Mesenteric fat pad (tissue), 1 donor: ENCODE results near the gene RYR3. TPM values are rescaled to one million over a fixed set of nuclear protein-coding genes. Genes with fewer than 3 reads are reported as not detected.
"Not testable (repeated sequence)": the region's sequence is repeated elsewhere in the genome, so short reads cannot be mapped to it uniquely, and the experiment has no call there.

Experiments
- DNase-seq: peaks from one replicate; pipeline ENCODE4 v3.0.0-alpha.2; 2020; ENCODE audit warnings: low spot score
- total RNA-seq: library from RNA; stranded (reverse); fragmentation: NEBNext Ultra II Directional; extraction: Animal tissue kit (Norgen Biotek cat#: 25700); gene quantifications from one replicate; pipeline ENCODE4 v1.2.1, GENCODE V29; 2021
- donor health status: DM: yes; HTN: yes; CAD: no.

Gene RYR3
- total RNA-seq, 1 donor from 2014 or later, result 0.48 TPM

DNA sequence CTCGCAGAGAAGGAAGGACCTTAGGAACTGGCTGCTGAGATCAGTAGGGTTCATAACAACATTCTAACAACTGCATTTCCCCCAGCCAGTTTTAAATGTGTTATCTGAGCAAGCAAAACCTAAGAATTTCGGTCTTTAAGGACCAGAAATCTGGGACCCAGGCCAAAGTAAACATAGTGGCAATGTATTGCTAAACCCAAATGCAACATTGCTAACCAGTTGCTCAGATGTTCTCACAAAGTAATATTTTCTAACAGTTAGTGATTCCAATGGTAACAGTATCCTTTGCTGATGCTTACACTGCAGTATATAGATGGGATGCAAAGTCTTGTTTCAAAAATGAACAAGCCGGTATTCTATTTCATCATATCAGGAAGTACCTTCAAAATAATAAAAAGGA is 254.3 kb downstream of the RYR3 start:
- no peak for DNase-seq

GRCh38 chr15:33567652-33568051 is 256.9 kb downstream of the RYR3 start:
- DNase-seq, result no peak

GRCh38 chr15:33569036-33569435 is 258.3 kb downstream of the RYR3 start:
- DNase-seq, result no peak

DNA sequence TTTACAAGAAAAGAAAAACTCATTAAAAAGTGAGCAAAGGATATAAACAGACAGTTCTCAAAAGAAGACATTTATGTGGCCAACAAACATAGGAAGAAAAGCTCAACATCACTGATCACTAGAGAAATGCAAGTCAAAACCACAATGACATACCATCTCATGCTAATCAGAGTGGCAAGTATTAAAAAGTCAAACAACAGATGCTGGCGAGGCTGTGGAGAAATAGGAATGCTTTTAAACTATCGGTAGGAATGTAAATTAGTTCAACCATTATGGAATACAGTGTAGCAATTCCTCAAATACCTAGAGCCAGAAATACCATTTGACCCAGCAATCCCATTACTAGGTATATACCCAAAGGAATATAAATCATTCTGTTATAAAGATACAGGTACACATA is 267.1 kb downstream of the RYR3 start:
- not testable (repeated sequence) for DNase-seq

GRCh38 chr15:33580526-33580925 is 269.8 kb downstream of the RYR3 start:
- no peak for DNase-seq

- DNase-seq, result no peak
Observed at GRCh38 chr15:33581032-33581431, 270.3 kb downstream of the RYR3 start.

- DNase-seq, result no peak
Observed at GRCh38 chr15:33584797-33585196, 274.0 kb downstream of the RYR3 start.

DNA sequence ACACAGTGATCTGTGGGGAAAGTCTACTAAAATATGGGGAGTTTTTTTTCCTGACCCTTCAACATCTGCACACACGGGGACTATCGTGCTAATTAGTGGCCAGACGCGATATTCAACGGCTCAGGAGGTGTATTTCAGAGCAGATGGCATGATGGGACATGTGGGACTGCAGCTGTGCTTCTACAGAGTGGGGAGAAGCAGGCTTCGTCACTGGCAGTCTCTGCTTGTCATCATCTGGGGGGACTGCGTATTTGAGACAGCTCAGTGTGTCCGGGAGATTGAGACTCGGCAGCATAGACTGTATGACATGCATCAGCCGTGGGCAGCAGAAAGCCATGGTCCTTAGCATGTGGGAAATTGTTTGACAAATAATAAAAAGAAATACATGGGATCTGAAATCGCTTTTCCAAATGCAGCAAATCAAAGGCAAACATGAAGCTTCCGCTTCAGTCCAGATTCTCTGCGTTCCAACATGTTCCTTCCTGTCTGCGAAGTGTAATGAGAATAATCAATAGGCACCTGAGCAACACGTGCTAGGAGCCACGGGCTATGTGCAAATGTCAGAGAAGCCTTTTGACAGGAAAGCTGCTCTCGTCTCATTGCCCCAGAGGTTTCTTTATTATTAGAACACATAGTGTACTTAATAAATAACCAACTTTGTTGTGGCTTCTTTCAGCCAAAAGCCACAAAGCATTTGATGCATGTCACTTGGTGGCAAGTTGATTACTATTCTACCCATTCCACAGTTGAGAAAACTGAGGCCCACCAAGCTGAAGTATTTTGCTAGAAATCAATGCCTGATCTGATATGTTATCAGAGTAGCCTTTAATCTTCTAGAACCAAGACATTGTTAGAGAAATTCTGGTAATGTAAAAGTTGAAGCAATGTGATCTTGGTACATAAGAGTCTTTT is 276.3 kb downstream of the RYR3 start:
- DNase-seq, result no peak

DNA sequence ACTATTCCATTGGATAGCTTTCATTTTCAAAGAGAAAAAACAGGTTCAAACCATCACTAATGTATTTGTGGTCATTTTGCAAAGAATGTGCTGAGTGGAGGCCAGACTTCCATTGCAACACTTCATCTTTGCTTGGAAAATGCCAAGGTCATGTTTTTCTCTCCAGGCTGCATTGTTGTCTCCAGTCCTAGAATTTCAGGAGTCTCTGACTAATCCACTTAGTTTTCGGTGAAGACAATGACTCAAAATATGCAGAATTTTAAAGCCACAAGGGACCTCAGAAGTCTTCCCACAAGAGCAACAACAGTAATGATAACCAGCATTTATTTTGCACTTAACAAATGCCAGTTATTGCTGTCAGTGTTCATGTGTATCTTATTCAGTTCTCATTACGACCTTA is 277.0 kb downstream of the RYR3 start:
- no peak for DNase-seq

- DNase-seq, result no peak
Observed at GRCh38 chr15:33592864-33593263, 282.1 kb downstream of the RYR3 start.

- DNase-seq, result not testable (repeated sequence)
Observed at GRCh38 chr15:33598382-33598781, 287.6 kb downstream of the RYR3 start.

- no peak for DNase-seq
Observed at GRCh38 chr15:33600212-33600611, 289.4 kb downstream of the RYR3 start.

DNA sequence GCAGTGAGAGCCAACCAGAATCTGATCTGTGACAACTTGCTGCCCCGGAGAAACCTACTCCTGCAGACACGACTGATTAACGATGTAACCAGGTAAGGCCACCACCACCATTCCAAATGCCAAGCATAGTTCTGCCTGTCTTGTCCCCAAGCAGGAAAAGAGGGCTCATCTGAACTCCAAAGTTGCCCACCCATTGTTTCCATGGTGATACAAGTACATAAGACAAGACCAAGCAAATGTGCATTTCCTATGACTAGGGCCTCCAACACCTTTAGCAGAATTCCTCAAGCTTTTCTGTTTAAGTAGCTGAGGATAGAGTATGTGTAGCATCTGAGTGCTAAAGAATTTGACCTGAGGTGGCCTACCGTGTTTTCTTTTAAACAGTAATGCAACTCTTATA is 290.7 kb downstream of the RYR3 start:
- no peak for DNase-seq

- DNase-seq, result no peak
Observed at GRCh38 chr15:33608714-33609113, 297.9 kb downstream of the RYR3 start.

- no peak for DNase-seq
Observed at GRCh38 chr15:33612721-33613304, 302.0 kb downstream of the RYR3 start.

- no peak for DNase-seq
Observed at GRCh38 chr15:33616475-33616874, 305.7 kb downstream of the RYR3 start.

DNA sequence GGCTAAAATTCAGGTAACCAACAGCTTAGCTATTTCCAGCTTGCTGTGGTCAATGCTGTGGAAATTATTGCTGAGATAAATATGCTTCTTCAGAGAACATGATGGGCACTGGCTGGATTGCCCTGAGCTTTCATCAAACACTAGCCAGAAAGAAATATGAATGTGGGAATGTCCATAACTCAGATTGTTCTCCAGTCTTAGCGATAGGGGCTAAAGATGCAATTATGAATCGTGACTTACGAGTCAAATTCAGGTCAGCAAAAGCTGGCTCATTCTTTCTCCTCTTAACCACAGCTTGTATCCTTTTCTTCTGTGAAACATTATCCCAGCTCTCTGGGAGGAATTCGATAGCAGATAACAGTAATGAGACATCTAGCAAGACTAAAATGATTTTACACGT is 307.6 kb downstream of the RYR3 start:
- no peak for DNase-seq

DNA sequence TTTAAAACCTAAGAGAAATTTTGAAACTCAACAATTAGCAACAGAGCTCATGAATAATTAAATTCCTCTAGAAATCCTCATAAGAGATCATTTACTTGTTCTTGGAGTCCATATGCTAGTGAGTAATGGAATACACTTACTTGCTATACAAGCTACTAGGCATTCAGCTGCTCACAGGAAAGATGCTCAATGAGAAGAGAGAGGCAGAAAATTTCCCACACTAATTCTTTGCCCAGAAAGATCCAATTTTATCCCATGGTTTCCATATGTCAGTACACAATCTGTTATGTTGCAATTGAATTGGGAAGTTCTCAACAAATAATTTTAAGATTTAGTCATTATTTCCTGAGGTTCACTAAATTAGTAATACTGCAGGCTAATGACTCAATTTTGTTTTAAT is 310.4 kb downstream of the RYR3 start:
- DNase-seq, result no peak

DNA sequence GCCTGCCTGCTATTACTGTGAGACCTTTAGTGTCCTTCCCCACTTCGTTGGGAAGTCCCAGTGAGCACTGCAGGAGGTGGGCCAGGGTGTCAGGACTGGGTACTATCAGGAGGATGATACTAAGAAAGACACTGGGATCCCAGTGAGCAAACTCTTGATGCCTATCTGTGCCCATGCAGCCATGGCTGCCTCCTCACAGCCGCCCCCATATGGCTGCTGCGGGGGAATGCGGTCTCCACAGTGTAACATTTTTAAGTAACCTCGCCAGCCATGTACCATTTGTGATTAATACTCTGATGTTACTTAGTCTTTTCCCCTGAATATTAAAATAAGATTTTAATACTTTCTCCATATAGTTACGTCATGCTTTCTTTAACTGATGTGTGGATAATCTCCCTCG is 312.2 kb downstream of the RYR3 start:
- DNase-seq, result no peak

DNA sequence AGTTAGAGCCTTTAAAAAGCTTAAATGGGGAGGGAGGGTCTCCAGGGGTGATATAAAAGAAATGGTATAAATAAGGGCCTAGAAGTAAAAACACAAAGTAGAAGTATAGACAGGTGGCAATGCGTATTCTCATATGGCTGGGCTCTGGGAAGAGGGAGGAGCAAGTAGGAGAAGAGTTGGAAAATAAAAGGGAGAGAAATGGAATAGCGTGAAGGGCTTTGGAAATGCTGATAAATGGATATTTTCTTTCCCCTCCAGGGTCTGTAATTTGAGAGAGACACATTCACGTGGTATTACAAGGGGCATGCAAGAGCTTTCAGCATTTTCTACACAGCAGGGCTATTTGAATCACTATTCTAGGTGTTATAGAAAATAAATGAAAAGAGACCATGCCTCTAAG is 313.7 kb downstream of the RYR3 start:
- DNase-seq, result no peak

GRCh38 chr15:33629647-33630046 is 318.9 kb downstream of the RYR3 start:
- DNase-seq, result no peak

GRCh38 chr15:33636234-33636633 is 325.5 kb downstream of the RYR3 start:
- no peak for DNase-seq

GRCh38 chr15:33636958-33637357 is 326.2 kb downstream of the RYR3 start:
- DNase-seq, result no peak
